GM19240 (cell line): Measurements from ENCODE around the gene NDOR1.
"Not testable (repeated sequence)": the region's sequence is repeated elsewhere in the genome, so short reads cannot be mapped to it uniquely, and the experiment has no call there.

ENCODE experiments used
- DNase-seq: peaks from one replicate; pipeline ENCODE4 v3.0.0; 2011; ENCODE audit warnings: low spot score; ENCODE audit not compliant: insufficient read length

NDOR1 gene

GRCh38 chr9:137242269-137243203 is 37.0 kb downstream of the NDOR1 start:
- no peak for DNase-seq

GRCh38 chr9:137243266-137243625 is 37.7 kb downstream of the NDOR1 start:
- not testable (repeated sequence) for DNase-seq

- no peak for DNase-seq
Measured at GRCh38 chr9:137243626-137244485, 38.4 kb downstream of the NDOR1 start.

DNA sequence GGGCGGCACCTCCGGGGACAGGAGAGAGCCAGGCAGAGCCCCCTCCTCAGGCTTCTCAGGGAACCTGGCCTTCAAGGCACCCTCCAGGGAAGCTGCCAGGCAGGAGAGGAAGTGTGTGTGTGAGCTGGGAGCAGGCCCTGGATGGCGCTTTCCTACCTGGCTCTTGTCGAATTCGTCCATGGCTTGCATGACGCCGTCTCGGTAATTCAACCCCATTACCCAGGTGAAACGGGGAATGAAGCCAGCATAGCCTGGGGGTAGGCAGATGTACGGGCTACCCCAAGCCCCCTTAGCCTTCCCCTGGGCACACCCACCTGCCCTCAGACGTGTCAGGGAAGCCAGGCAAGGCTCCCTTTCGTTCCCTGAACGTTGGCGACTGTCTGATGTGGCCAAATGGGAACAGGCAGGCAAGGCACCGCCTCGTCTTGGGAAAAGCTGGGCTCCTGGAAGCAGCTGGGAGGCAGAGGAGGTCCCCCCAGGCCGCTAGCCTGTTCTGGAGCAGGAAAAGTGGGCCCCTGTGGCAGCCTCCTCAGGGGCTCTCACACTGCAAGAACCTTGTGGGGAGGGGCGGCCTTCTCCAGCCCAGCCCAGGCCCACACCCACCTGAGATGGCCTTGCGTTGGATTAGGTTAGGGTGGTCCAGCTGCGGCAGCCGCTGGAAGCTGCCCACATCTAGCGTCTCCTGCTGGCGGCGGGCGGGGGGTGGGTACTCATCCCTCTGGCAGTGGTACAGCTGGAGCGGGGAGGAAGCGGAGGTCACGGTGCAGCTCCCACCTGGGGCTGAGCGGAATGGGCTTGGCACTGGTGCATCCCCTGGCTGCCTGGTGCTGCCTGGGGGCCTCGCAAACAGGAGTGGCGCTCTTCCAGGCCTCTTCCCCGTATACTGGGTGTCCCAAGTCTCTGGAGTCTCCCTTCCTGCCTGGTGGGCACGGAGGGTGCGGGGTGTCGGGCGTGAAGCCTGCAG is 39.3 kb downstream of the NDOR1 start:
- no peak for DNase-seq

- DNase-seq: no peak
Measured at GRCh38 chr9:137245450-137246421, 40.2 kb downstream of the NDOR1 start.

DNA sequence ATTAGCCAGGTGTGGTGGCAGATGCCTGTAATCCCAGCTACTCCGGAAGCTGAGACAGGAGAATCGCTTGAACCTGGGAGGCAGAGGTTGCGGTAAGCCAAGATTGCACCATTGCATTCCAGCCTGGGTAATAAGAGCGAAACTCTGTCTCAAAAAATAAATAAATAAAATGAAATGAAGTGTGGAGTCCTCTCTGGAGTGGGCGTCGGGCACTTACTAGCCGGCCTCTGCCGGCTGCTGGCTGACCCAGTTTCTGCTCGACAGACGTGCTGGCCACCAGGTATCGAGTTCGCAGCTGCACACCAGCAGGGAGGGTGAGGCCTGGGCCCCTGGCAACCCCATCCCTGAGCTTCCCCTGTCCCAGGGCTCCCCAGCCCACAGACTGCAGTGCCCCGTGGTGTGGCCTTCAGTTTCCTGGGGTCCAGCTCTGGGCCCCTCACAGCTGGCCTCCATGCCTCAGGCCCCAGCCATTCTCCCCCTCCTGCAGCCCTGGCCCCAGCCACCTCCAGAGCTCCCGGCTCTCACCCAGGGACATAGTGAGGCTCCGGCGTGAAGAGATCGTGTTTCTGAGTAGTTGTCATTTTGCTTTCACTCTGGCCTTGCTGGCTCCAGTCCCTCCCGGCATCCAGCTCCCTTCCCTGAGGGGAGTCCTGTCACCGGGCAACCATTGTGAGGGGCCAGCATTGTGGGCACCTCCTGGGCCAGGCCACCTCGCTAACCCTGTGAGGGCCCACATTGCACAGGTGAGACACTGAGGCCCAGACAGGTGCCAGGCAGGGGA is 41.8 kb downstream of the NDOR1 start:
- no peak for DNase-seq

DNA sequence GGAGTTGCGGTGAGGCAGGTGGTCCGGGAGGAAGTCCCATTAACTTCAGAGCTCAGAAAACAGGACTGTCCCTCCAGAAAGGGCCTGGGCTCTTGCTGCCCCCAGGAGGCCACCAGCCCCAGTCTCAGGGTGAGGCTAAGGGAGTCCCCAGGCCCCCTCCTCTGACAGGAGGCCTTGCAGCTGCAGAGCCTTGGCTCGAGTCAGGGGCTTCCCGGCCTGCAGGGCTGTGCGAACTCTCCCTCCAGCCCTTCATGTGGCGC is 42.3 kb downstream of the NDOR1 start:
- DNase-seq: no peak

GRCh38 chr9:137250329-137251193 is 45.1 kb downstream of the NDOR1 start:
- no peak for DNase-seq

- DNase-seq: no peak
Measured at GRCh38 chr9:137251194-137251461, 45.6 kb downstream of the NDOR1 start, which contains the start of gene STPG3. TSS of gene STPG3 (plus strand) at chr9:137251286. CDS start at chr9:137251287, 1 bp downstream.

- no peak for DNase-seq
Measured at GRCh38 chr9:137251490-137252268, 46.2 kb downstream of the NDOR1 start.

GRCh38 chr9:137252555-137253506 is 47.3 kb downstream of the NDOR1 start:
- no peak for DNase-seq

- DNase-seq: no peak
Measured at GRCh38 chr9:137253717-137254623, 48.5 kb downstream of the NDOR1 start.

DNA sequence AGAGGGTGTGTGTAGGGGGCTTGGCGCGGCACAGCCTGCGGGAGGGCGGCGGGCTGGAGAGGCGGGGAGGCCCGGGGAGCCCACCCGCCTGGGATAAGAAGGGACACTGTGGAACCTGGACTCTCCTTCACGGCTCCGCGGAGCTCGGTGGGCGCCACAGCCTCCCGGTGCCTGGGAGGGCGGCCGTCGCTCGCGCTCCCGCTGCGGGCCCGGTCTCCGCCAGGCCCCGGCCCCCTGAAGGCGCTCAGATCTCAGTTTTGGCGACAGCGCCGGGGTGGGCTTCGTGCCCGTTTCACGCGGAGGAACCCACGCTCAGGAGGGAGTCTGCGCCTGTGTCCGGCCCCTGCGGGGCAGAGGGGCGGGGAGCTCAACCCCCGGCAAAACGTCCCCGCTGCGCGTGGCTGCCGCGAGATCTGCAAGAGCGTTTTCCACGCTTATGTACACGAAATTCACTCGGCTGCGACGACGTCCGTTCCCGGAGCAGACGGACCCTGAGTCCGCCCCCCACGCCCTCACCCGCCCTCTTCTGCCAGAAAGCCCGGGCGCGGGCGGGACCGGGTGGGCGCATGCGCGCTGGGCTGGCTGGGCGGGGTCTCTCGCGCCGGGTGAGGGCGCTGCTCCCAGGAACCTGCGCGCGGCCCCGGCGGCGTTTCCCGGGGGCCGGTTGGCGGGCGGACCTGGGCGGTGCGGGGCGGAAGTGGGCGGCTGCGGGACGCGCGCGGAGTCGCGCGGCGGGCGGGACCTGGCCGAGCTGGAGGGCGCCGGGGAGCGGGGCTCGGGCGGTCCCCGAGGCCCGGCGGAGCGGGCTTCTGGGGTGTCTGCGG is 49.3 kb downstream of the NDOR1 start, which contains the start of gene NELFB:
Gene NELFB, plus strand, starts transcription at position 704 of the 824 bp plus-strand sequence.
- DNase-seq: peak; percentile 98

DNA sequence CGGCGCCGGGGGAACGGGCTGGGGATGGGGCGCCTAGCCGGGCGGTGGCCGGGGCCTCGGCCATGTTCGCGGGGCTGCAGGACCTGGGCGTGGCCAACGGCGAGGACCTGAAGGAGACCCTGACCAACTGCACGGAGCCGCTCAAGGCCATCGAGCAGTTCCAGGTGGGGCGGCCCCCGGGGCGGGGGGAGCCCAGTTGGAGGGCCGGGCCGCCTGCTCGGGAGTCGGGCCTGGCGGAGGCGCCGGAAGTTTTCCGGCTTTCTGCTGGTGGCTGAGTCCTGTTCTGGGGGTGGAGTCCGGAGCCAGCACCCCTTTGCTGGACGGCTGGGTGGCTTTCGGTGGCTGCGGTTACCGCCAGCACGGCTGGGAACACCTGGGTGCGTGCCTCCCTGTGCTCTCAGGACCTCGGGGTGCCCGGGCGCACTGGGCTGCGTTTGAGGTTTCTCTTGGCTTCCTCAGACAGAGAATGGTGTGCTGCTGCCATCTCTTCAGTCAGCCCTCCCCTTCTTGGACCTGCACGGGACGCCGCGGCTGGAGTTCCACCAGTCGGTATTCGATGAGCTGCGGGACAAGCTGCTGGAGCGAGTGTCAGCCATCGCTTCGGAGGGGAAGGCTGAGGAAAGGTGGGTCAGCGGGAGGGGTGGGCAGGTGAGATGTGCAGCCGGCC is 50.1 kb downstream of the NDOR1 start:
- no peak for DNase-seq
